Caco-2 (cell line): Measurements from ENCODE around the gene TRIM21. TPM values are rescaled to one million over a fixed set of nuclear protein-coding genes. Genes with fewer than 3 reads are reported as not detected.
A peak's percentile ranks its signal among the peaks of the same experiment; 100 is the strongest.

Experiments
- Bru-seq: library from RNA; stranded (reverse); fragments of 400-500 nt; gene quantifications from one replicate; lab custom pipeline; 2021; lab: Mats Ljungman, UMichigan
- BruChase-seq, 2 experiments: library from RNA; stranded (reverse); fragments of 400-500 nt; gene quantifications; one replicate each; lab custom pipeline; 2021; lab: Mats Ljungman, UMichigan
- BruUV-seq: library from RNA; stranded (reverse); fragments of 400-500 nt; replicated peaks from 2 replicates; lab custom pipeline; 2021; lab: Mats Ljungman, UMichigan
- CTCF ChIA-PET: fragments of 300-600 bp; sonication (Branson Sonifier 250); formaldehyde crosslinking; loops from one replicate; lab custom pipeline; 2022; ENCODE audit warnings: antibody characterized with exemption; lab: Charles Lee
- POLR2A ChIA-PET: fragments of 300-600 bp; sonication (Branson Sonifier 250); formaldehyde crosslinking; loops from one replicate; lab custom pipeline; 2022; ENCODE audit warnings: antibody characterized with exemption; lab: Charles Lee
- DNase-seq, 2 experiments: peaks; one replicate each; pipeline versions ENCODE4 v3.0.0 to v3.0.0-alpha.2; 2020 to 2022
- H3K27me3 ChIP-seq: replicated peaks from 2 replicates; pipeline ENCODE4 v1.6.0; 2011; ENCODE audit warnings: low read length; ENCODE audit not compliant: control insufficient read depth, insufficient read depth
- H3K36me3 ChIP-seq: 2 replicates; pipeline ENCODE4 v1.5.1; 2011; ENCODE audit warnings: low read length; ENCODE audit not compliant: control insufficient read depth, insufficient read depth
- H3K4me1 ChIP-seq: fragments of 250-450 bp; sonication (Bioruptor Pico); 2 replicates; pipeline ENCODE4 v1.5.1; 2020; ENCODE audit warnings: mild to moderate bottlenecking
- H3K4me3 ChIP-seq: 2 replicates; pipeline ENCODE4 v1.5.1; 2011; ENCODE audit warnings: low read depth, mild to moderate bottlenecking, control low read depth, low read length
- H3K9me3 ChIP-seq: fragments of 250-450 bp; sonication (Bioruptor Pico); 2 replicates; pipeline ENCODE4 v1.5.1; 2020; ENCODE audit warnings: mild to moderate bottlenecking, moderate library complexity
- H3K27ac Mint-ChIP-seq: one replicate; pipeline ENCODE4 v1.8.0; 2022; ENCODE audit warnings: mixed read lengths; ENCODE audit not compliant: unreplicated experiment
- H3K27me3 Mint-ChIP-seq: one replicate; pipeline ENCODE4 v1.8.0; 2022; ENCODE audit warnings: mixed read lengths; ENCODE audit not compliant: insufficient read depth, unreplicated experiment
- H3K36me3 Mint-ChIP-seq: one replicate; pipeline ENCODE4 v1.8.0; 2022; ENCODE audit warnings: mild to moderate bottlenecking, mixed read lengths; ENCODE audit not compliant: insufficient read depth, unreplicated experiment
- H3K4me1 Mint-ChIP-seq: one replicate; pipeline ENCODE4 v1.8.0; 2022; ENCODE audit warnings: low read depth, mixed read lengths; ENCODE audit not compliant: unreplicated experiment
- H3K4me3 Mint-ChIP-seq: one replicate; pipeline ENCODE4 v1.8.0; 2022; ENCODE audit warnings: mild to moderate bottlenecking, moderate library complexity, mixed read lengths; ENCODE audit not compliant: unreplicated experiment
- H3K9me3 Mint-ChIP-seq: one replicate; pipeline ENCODE4 v1.8.0; 2022; ENCODE audit warnings: mixed read lengths; ENCODE audit not compliant: unreplicated experiment
- CTCF ChIP-seq, 2 experiments: fragments of 200-600 bp in 1 of 2; IDR thresholded peaks; 1 replicate in 1 of 2; 2 replicates in 1 of 2; pipeline versions ENCODE4 v1.5.1 to v1.8.0; 2011 to 2022; ENCODE audit warnings: antibody characterized with exemption in 1 of 2, control low read depth in 1 of 2, inconsistent platforms in 1 of 2, low read depth in 1 of 2, low read length in 1 of 2, mild to moderate bottlenecking in 1 of 2, moderate library complexity in 1 of 2; ENCODE audit not compliant: insufficient read depth in 1 of 2, severe bottlenecking in 1 of 2, unreplicated experiment in 1 of 2
- intact Hi-C: fragments of 100-400 bp; cut with micrococcal nuclease; formaldehyde crosslinking; loops from one replicate; pipeline ENCODE4 v1.10.0; 2022; ENCODE audit not compliant: unreplicated experiment
- long read RNA-seq: library from polyadenylated mRNA; stranded (forward); transcript quantifications from one replicate; pipeline ENCODE4 v2.0.0, GENCODE V29; 2022
- total RNA-seq: library from RNA; stranded (reverse); gene quantifications from 2 replicates; pipeline ENCODE4 v1.2.3, GENCODE V29; 2022

The TRIM21 gene
- total RNA-seq, result 5.4 and 6.1 TPM in 2 replicates
- Bru-seq, nascent RNA, result percentile 53 among the genes with signal in this experiment
- BruChase-seq, experiment 1, labeled RNA remaining after a 2-hour chase, result percentile 57 among the genes with signal in this experiment
- percentile 46 among the genes with signal in this experiment for BruChase-seq, experiment 2, labeled RNA remaining after a 6-hour chase
- long read RNA-seq, transcript TRIM21-201 (7 exons, 1,924 nt), result major isoform, 8 of 14 reads
- long read RNA-seq, partial matches to known transcripts, result 1 of 14 reads
- long read RNA-seq, other reads (novel, unspliced or antisense), result 5 of 14 reads

DNA sequence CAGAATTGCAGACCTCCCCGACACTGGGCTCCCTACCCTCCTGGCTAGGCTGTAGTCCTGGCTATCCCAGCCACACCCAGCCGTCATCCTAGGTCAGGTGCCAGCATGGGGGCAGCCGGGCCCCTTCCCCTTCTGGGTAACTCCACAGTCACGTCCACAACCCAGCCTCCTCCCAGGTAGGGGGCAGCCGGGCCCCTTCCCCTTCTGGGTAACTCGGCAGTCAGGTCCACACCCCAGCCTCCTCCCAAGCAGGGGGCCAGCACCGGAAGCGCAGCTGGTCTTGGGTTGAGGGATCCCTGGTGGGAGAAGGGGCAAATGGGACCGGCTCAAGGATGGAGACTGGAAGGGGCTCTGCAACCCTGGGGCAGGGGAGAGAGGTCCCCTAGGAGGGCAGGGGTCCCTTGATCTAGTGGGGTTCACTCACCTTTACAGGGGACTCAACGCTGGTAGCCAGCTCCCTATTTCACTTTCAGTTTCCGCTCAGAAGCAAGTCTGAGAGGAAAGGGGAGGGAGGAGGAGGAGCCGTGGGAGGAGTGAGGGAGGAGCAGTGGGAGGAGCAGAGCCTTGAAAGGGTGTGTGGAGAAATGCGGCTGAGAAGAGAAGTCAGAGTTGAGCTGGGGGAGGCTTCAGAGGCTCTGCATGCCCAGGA lies at the start of gene TRIM21:
Gene TRIM21, minus strand, starts transcription at position 494 of the 649 bp plus-strand sequence. CDS start 3,293 bp downstream, outside the sequence.
- ChIA-PET CTCF (interaction anchor here (0.6 to 1.0 kb wide), 3 partner anchors 206 to 435 kb away, joined by 3 to 5 read pairs (median 4); no protein-coding TSS in a partner anchor), POLR2A (interaction anchor here (0.6 kb wide), 1 partner anchor 51 kb away, joined by 3 read pairs; no protein-coding TSS in a partner anchor)
- no peaks in the 10 kb centered on the region for H3K36me3 Mint-ChIP-seq
- intact Hi-C loops, result loop anchor here (2.0 to 5.0 kb wide), 2 partner anchors 19 to 99 kb away; no protein-coding TSS in a partner anchor
- peaks cover 3% of the 10 kb centered on the region for H3K27me3 Mint-ChIP-seq
- DNase-seq, result peak; percentile 82 to 85
- no peaks in the 10 kb centered on the region for H3K9me3 Mint-ChIP-seq
- no peaks in the 10 kb centered on the region for H3K27me3 ChIP-seq
- peaks cover 7% of the 10 kb centered on the region for H3K4me1 Mint-ChIP-seq
- TF ChIP-seq CTCF (IDR thresholded peaks at IDR 0.05; ENCODE audit: insufficient read depth in 1 of 2, low read depth in 1 of 2, low read length in 1 of 2, severe bottlenecking in 1 of 2, unreplicated experiment in 1 of 2), result no peak
- H3K4me3 Mint-ChIP-seq, result peak within 1 kb of the TSS; percentile 88
- no peaks in the 10 kb centered on the region for H3K36me3 ChIP-seq
- H3K9me3 ChIP-seq, result no peaks in the 10 kb centered on the region
- no peaks in the 10 kb centered on the region for H3K4me1 ChIP-seq
- H3K4me3 ChIP-seq, result peak within 1 kb of the TSS; percentile 83
- H3K27ac Mint-ChIP-seq, result peak within 1 kb of the TSS; percentile 52
- no TSS peak for BruUV-seq

DNA sequence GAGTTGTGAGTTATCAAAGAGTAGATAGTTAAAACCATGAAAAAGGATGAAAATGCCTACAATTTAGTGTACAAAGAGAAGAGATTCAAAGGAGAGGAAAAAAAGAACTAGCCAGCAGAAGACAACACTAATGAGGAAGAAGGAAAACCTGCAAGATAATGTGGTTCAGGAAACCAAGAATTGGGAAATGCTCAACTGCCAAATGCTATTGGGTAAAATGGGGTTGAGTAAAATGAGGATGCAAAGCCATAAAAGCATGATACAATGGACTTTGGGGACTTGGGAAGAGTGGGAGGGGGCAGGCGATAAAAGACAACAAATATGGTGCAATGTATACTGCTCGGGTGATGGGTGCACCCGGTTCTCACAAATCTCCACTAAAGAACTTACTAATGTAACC lies 48.0 kb upstream of the TRIM21 start:
- intact Hi-C loops, result no loop called here
- H3K27ac Mint-ChIP-seq, result no peak overlapping the region
- H3K4me3 Mint-ChIP-seq, result no peak overlapping the region

More for the DNA sequence above, 48.0 kb upstream of the TRIM21 start:
- Mint-ChIP-seq H3K27me3 (peaks cover 8% of the 10 kb centered on the region), H3K9me3 (no peaks in the 10 kb centered on the region), H3K4me1 (no peaks in the 10 kb centered on the region), H3K36me3 (no peaks in the 10 kb centered on the region)
- H3K9me3 ChIP-seq, result no peaks in the 10 kb centered on the region
- no peak for DNase-seq
- ChIA-PET CTCF (no interaction called here), POLR2A (no interaction called here)
- no peaks in the 10 kb centered on the region for H3K36me3 ChIP-seq
- no TSS peak for BruUV-seq
- H3K4me3 ChIP-seq, result no peak overlapping the region
- H3K4me1 ChIP-seq, result no peaks in the 10 kb centered on the region
- TF ChIP-seq CTCF (IDR thresholded peaks at IDR 0.05; ENCODE audit: insufficient read depth in 1 of 2, low read depth in 1 of 2, low read length in 1 of 2, severe bottlenecking in 1 of 2, unreplicated experiment in 1 of 2), result no peak
- no peaks in the 10 kb centered on the region; the same call in 1 of the 2 replicates for H3K27me3 ChIP-seq
